Stimulated activated CD8-positive, alpha-beta memory T cell treated with anti-CD3 and anti-CD28 coated beads, Interleukin-15, amount 100 ng/mL, for 24 hours (primary cell): ENCODE measurements around the gene RBM15B.
A peak's percentile ranks its signal among the peaks of the same experiment; 100 is the strongest.
"Not testable (repeated sequence)": the region's sequence is repeated elsewhere in the genome, so short reads cannot be mapped to it uniquely, and the experiment has no call there.

Source experiments
- DNase-seq: peaks from one replicate; pipeline ENCODE4 v3.0.0-alpha.2; 2020; ENCODE audit warnings: low read depth

RBM15B gene

GRCh38 chr3:51379301-51379700 is 11.8 kb upstream of the RBM15B start:
- DNase-seq = no peak

GRCh38 chr3:51379746-51380455 is 11.2 kb upstream of the RBM15B start:
- no peak for DNase-seq

GRCh38 chr3:51380601-51381332 is 10.3 kb upstream of the RBM15B start:
- DNase-seq = no peak

GRCh38 chr3:51381333-51381705 is 9.8 kb upstream of the RBM15B start:
- no peak for DNase-seq

- no peak for DNase-seq
These were observed 8.9 kb upstream of the RBM15B start for GRCh38 chr3:51382076-51382745.

GRCh38 chr3:51382947-51383578 is 8.0 kb upstream of the RBM15B start:
- DNase-seq = no peak

GRCh38 chr3:51384055-51384725 is 6.9 kb upstream of the RBM15B start:
- no peak for DNase-seq

GRCh38 chr3:51384726-51385473 is 6.2 kb upstream of the RBM15B start, which contains the start of gene MANF:
Gene MANF (plus strand): TSS chr3:51385291. CDS start chr3:51385343, 52 bp downstream.
- peak; percentile 87 for DNase-seq

GRCh38 chr3:51385621-51386091 is 5.4 kb upstream of the RBM15B start:
- no peak for DNase-seq

GRCh38 chr3:51386159-51386851 is 4.8 kb upstream of the RBM15B start:
- no peak for DNase-seq

- no peak for DNase-seq
These were observed 4.2 kb upstream of the RBM15B start for GRCh38 chr3:51386852-51387229.

GRCh38 chr3:51387281-51387680 is 3.8 kb upstream of the RBM15B start:
- DNase-seq = not testable (repeated sequence)

GRCh38 chr3:51388286-51389029 is 2.6 kb upstream of the RBM15B start:
- DNase-seq = no peak

GRCh38 chr3:51389423-51390183 is 1.5 kb upstream of the RBM15B start:
- no peak for DNase-seq

- no peak for DNase-seq
These were observed 625 bp upstream of the RBM15B start for GRCh38 chr3:51390246-51391074.

- no peak for DNase-seq
These were observed 675 bp downstream of the RBM15B start for GRCh38 chr3:51391566-51392354.
